GM12891 (cell line): ENCODE measurements around the gene ARHGEF25.

Experiments
- POLR2A ChIP-seq: IDR thresholded peaks from 2 replicates; pipeline ENCODE4 v1.6.1; 2011; ENCODE audit warnings: low read depth, low read length, control low read depth
- SPI1 ChIP-seq: IDR thresholded peaks from 2 replicates; pipeline ENCODE4 v1.6.1; 2011; ENCODE audit warnings: low read depth, low read length, control low read depth
- TAF1 ChIP-seq: IDR thresholded peaks from 2 replicates; pipeline ENCODE4 v1.6.1; 2011; ENCODE audit warnings: low read depth, low read length, control low read depth

- TF ChIP-seq SPI1 (no peak), POLR2A (no peak), TAF1 (0 out of 2 replicates have a peak, but pooled peaks have one; percentile 11)
Measured at GRCh38 chr12:57604992-57605810, 6.0 kb upstream of the ARHGEF25 start.
